Measurements from ENCODE around the gene CIDEC. TPM values are rescaled to one million over a fixed set of nuclear protein-coding genes. Genes with fewer than 3 reads are reported as not detected.

Gene CIDEC
- total and polyA plus RNA-seq, 4 donors: 0.28 to 4.2 (median 0.59) TPM; not detected in 1

- TF ChIP-seq REST (IDR thresholded peaks at IDR 0.05) (no peak), EGR1 (IDR thresholded peaks at IDR 0.05; ENCODE audit: low read depth in 2 of 2) (no peak), NR2F2 (IDR thresholded peaks at IDR 0.05) (no peak)
Measured at GRCh38 chr3:9861626-9862130, 18.4 kb downstream of the CIDEC start (continued).

DNA sequence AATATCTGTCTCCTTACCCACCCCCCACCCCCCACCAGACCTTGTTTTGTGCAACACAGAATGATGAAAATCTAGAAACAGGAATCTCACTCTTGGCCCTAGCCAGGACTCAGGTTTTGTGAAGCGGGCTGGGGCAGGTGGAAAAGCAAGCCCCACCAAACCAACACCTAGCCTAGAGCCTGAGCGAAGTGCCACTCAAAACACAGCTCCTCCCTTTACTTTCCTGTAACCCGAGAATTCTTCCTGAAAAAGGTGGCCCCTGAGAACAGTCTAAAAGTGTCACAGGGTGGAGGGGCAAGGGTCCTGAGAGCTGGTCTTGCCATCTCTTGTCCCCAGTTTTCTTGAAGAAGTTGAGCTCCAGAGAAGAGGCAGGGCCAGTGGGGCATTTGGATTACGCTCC lies 18.9 kb downstream of the CIDEC start:
- no peak for DNase-seq (ENCODE audit: low spot score)
- Histone ChIP-seq H3K27ac (ENCODE audit: low read depth in 1 of 2, low read length in 2 of 2) (no peak overlapping the region), H3K4me3 (ENCODE audit: low read depth in 1 of 3, low read length in 3 of 3) (no peak overlapping the region), H3K27me3 (ENCODE audit: control insufficient read depth in 4 of 4, insufficient read depth in 4 of 4, low read length in 3 of 4) (no peaks in the 10 kb centered on the region), H3K4me1 (ENCODE audit: control insufficient read depth in 4 of 4, insufficient read depth in 4 of 4, low read length in 3 of 4) (peaks cover 0 to 8% (median 3%) of the 10 kb centered on the region in 4 donors), H3K9me3 (ENCODE audit: control insufficient read depth in 4 of 4, low read length in 3 of 4) (no peaks in the 10 kb centered on the region), H3K36me3 (ENCODE audit: control insufficient read depth in 4 of 4, insufficient read depth in 3 of 4, low read depth in 1 of 4, low read length in 3 of 4) (no peaks in the 10 kb centered on the region), H3K9ac (ENCODE audit: low read depth in 1 of 2, low read length in 2 of 2) (no peak overlapping the region)
- no peak for TF ChIP-seq NR2F2 (IDR thresholded peaks at IDR 0.05)
- TF ChIP-seq YY1 (IDR thresholded peaks at IDR 0.05): no peak
- no peak for TF ChIP-seq HNF4G (IDR thresholded peaks at IDR 0.05)
- TF ChIP-seq FOXA2 (IDR thresholded peaks at IDR 0.05): no peak
- TF ChIP-seq ATF3 (IDR thresholded peaks at IDR 0.05): no peak
- WGBS: 94% methylated on average over 4 of the region's 4 CpGs

- Histone ChIP-seq H3K36me3 (ENCODE audit: control insufficient read depth in 4 of 4, insufficient read depth in 3 of 4, low read depth in 1 of 4, low read length in 3 of 4) (no peaks in the 10 kb centered on the region), H3K4me3 (ENCODE audit: low read depth in 1 of 3, low read length in 3 of 3) (no peak overlapping the region), H3K9me3 (ENCODE audit: control insufficient read depth in 4 of 4, low read length in 3 of 4) (no peaks in the 10 kb centered on the region), H3K9ac (ENCODE audit: low read depth in 1 of 2, low read length in 2 of 2) (no peak overlapping the region), H3K27ac (ENCODE audit: low read depth in 1 of 2, low read length in 2 of 2) (no peak overlapping the region), H3K4me1 (ENCODE audit: control insufficient read depth in 4 of 4, insufficient read depth in 4 of 4, low read length in 3 of 4) (peaks cover 0 to 8% (median 3%) of the 10 kb centered on the region in 4 donors), H3K27me3 (ENCODE audit: control insufficient read depth in 4 of 4, insufficient read depth in 4 of 4, low read length in 3 of 4) (no peaks in the 10 kb centered on the region)
- TF ChIP-seq NR2F2 (IDR thresholded peaks at IDR 0.05): no peak
- TF ChIP-seq RXRA (IDR thresholded peaks at IDR 0.05): no peak
- no peak for TF ChIP-seq FOXA2 (IDR thresholded peaks at IDR 0.05)
- no peak for TF ChIP-seq JUND (IDR thresholded peaks at IDR 0.05)
- no peak for TF ChIP-seq GABPA (IDR thresholded peaks at IDR 0.05 in 1 of 2, conservative IDR thresholded peaks at IDR 0.05 in 1 of 2)
- TF ChIP-seq SP1 (IDR thresholded peaks at IDR 0.05): no peak
- TF ChIP-seq YY1 (IDR thresholded peaks at IDR 0.05): no peak
- TF ChIP-seq RAD21 (IDR thresholded peaks at IDR 0.05): no peak
- TF ChIP-seq FOXA1 (IDR thresholded peaks at IDR 0.05): no peak
- TF ChIP-seq EGR1 (IDR thresholded peaks at IDR 0.05; ENCODE audit: low read depth in 2 of 2): no peak
- TF ChIP-seq TAF1 (conservative IDR thresholded peaks at IDR 0.05): no peak
- TF ChIP-seq, protein P1, sequence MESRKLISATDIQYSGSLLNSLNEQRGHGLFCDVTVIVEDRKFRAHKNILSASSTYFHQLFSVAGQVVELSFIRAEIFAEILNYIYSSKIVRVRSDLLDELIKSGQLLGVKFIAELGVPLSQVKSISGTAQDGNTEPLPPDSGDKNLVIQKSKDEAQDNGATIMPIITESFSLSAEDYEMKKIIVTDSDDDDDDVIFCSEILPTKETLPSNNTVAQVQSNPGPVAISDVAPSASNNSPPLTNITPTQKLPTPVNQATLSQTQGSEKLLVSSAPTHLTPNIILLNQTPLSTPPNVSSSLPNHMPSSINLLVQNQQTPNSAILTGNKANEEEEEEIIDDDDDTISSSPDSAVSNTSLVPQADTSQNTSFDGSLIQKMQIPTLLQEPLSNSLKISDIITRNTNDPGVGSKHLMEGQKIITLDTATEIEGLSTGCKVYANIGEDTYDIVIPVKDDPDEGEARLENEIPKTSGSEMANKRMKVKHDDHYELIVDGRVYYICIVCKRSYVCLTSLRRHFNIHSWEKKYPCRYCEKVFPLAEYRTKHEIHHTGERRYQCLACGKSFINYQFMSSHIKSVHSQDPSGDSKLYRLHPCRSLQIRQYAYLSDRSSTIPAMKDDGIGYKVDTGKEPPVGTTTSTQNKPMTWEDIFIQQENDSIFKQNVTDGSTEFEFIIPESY (IDR thresholded peaks at IDR 0.05): no peak
- TF ChIP-seq REST (IDR thresholded peaks at IDR 0.05): no peak
- TF ChIP-seq, protein P2, sequence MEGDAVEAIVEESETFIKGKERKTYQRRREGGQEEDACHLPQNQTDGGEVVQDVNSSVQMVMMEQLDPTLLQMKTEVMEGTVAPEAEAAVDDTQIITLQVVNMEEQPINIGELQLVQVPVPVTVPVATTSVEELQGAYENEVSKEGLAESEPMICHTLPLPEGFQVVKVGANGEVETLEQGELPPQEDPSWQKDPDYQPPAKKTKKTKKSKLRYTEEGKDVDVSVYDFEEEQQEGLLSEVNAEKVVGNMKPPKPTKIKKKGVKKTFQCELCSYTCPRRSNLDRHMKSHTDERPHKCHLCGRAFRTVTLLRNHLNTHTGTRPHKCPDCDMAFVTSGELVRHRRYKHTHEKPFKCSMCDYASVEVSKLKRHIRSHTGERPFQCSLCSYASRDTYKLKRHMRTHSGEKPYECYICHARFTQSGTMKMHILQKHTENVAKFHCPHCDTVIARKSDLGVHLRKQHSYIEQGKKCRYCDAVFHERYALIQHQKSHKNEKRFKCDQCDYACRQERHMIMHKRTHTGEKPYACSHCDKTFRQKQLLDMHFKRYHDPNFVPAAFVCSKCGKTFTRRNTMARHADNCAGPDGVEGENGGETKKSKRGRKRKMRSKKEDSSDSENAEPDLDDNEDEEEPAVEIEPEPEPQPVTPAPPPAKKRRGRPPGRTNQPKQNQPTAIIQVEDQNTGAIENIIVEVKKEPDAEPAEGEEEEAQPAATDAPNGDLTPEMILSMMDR (IDR thresholded peaks at IDR 0.05; ENCODE audit: low read depth, low read length, missing input control): no peak
- TF ChIP-seq HNF4A (conservative IDR thresholded peaks at IDR 0.05): no peak
- no peak for TF ChIP-seq MAX (IDR thresholded peaks at IDR 0.05)
- no peak for TF ChIP-seq ATF3 (IDR thresholded peaks at IDR 0.05)
- TF ChIP-seq HNF4G (IDR thresholded peaks at IDR 0.05): no peak
- 91% methylated on average over 12 of the region's 12 CpGs for WGBS
- no peak for DNase-seq (ENCODE audit: low spot score)
Measured at GRCh38 chr3:9859530-9860025, 20.5 kb downstream of the CIDEC start.

Measured in liver (tissue), 9 donors.